SIG-M5 treated with dmso at 0.1 percent for 504 hours (cell line): ENCODE data around the gene CNTN2.

Experiments used
- DNase-seq: peaks from one replicate; lab custom pipeline; 2025; ENCODE audit not compliant: unreplicated experiment; lab: John Stamatoyannopoulos, UW

Gene CNTN2

GRCh38 chr1:205071028-205071409, 28.0 kb downstream of the CNTN2 start:
- DNase-seq: no peak

- no peak for DNase-seq
Measured at GRCh38 chr1:205071801-205072200, 28.8 kb downstream of the CNTN2 start.

GRCh38 chr1:205072286-205072685, 29.3 kb downstream of the CNTN2 start:
- DNase-seq: no peak

GRCh38 chr1:205072881-205073280, 29.9 kb downstream of the CNTN2 start:
- DNase-seq: no peak

GRCh38 chr1:205073511-205073910, 30.5 kb downstream of the CNTN2 start:
- no peak for DNase-seq

- no peak for DNase-seq
Measured at GRCh38 chr1:205074084-205074483, 31.1 kb downstream of the CNTN2 start.

- DNase-seq: no peak
Measured at GRCh38 chr1:205074513-205074912, 31.5 kb downstream of the CNTN2 start.

- no peak for DNase-seq
Measured at GRCh38 chr1:205075642-205076155, 32.7 kb downstream of the CNTN2 start.

GRCh38 chr1:205076245-205076761, 33.3 kb downstream of the CNTN2 start:
- no peak for DNase-seq

GRCh38 chr1:205077158-205077933, 34.3 kb downstream of the CNTN2 start:
- no peak for DNase-seq

GRCh38 chr1:205077934-205078311, 34.9 kb downstream of the CNTN2 start:
- DNase-seq: no peak

GRCh38 chr1:205082431-205082830, 39.4 kb downstream of the CNTN2 start:
- DNase-seq: no peak

- no peak for DNase-seq
Measured at GRCh38 chr1:205084360-205084759, 41.3 kb downstream of the CNTN2 start, which contains the start of gene TMEM81. TMEM81 (minus strand) TSS chr1:205084460; CDS start chr1:205084320, 140 bp downstream.

GRCh38 chr1:205088341-205088740, 45.3 kb downstream of the CNTN2 start:
- DNase-seq: no peak

- DNase-seq: no peak
Measured at GRCh38 chr1:205091043-205091740, 48.2 kb downstream of the CNTN2 start.

GRCh38 chr1:205095422-205095821, 52.4 kb downstream of the CNTN2 start:
- no peak for DNase-seq

- DNase-seq: no peak
Measured at GRCh38 chr1:205098242-205098641, 55.2 kb downstream of the CNTN2 start.

GRCh38 chr1:205102404-205102803, 59.4 kb downstream of the CNTN2 start:
- no peak for DNase-seq

- no peak for DNase-seq
Measured at GRCh38 chr1:205107327-205107726, 64.3 kb downstream of the CNTN2 start.

GRCh38 chr1:205108464-205108863, 65.5 kb downstream of the CNTN2 start:
- no peak for DNase-seq

- DNase-seq: no peak
Measured at GRCh38 chr1:205109269-205109668, 66.3 kb downstream of the CNTN2 start.

- no peak for DNase-seq
Measured at GRCh38 chr1:205109711-205110110, 66.7 kb downstream of the CNTN2 start.
